Liver (tissue), 9 donors: Measurements from ENCODE around the gene ABLIM3. TPM values are rescaled to one million over a fixed set of nuclear protein-coding genes. Genes with fewer than 3 reads are reported as not detected.

Source experiments
- DNase-seq: peaks from one replicate; pipeline ENCODE4 v3.0.0-alpha.2; 2017; ENCODE audit warnings: low spot score
- H3K27ac ChIP-seq, 2 donors: one replicate each; pipeline ENCODE4 v1.7.0; 2013; ENCODE audit warnings: inconsistent platforms in 2 of 2, low read length in 2 of 2, control low read depth in 1 of 2, low read depth in 1 of 2, mild to moderate bottlenecking in 1 of 2
- H3K27me3 ChIP-seq, 4 donors: one replicate each; pipeline versions ENCODE4 v1.6.1 to v1.7.0; 2013; ENCODE audit warnings: low read length in 3 of 4, inconsistent platforms in 1 of 4, mild to moderate bottlenecking in 1 of 4, moderate library complexity in 1 of 4; ENCODE audit not compliant: control insufficient read depth in 4 of 4, insufficient read depth in 4 of 4
- H3K36me3 ChIP-seq, 4 donors: one replicate each; pipeline versions ENCODE4 v1.6.1 to v1.7.0; 2013; ENCODE audit warnings: low read length in 3 of 4, mild to moderate bottlenecking in 3 of 4, low read depth in 1 of 4, moderate library complexity in 1 of 4; ENCODE audit not compliant: control insufficient read depth in 4 of 4, insufficient read depth in 3 of 4
- H3K4me1 ChIP-seq, 4 donors: one replicate each; pipeline versions ENCODE4 v1.6.1 to v1.7.0; 2013; ENCODE audit warnings: low read length in 3 of 4, mild to moderate bottlenecking in 3 of 4, moderate library complexity in 1 of 4; ENCODE audit not compliant: control insufficient read depth in 4 of 4, insufficient read depth in 4 of 4
- H3K4me3 ChIP-seq, 3 donors: one replicate each; pipeline versions ENCODE4 v1.6.1 to v1.7.0; 2013; ENCODE audit warnings: low read length in 3 of 3, control low read depth in 1 of 3, low read depth in 1 of 3, mild to moderate bottlenecking in 1 of 3
- H3K9ac ChIP-seq, 2 donors: one replicate each; pipeline ENCODE4 v1.7.0; 2013; ENCODE audit warnings: low read length in 2 of 2, mild to moderate bottlenecking in 2 of 2, moderate library complexity in 2 of 2, control low read depth in 1 of 2, low read depth in 1 of 2
- H3K9me3 ChIP-seq, 4 donors: one replicate each; pipeline versions ENCODE4 v1.6.1 to v1.7.0; 2013; ENCODE audit warnings: low read length in 3 of 4; ENCODE audit not compliant: control insufficient read depth in 4 of 4
- ATF3 ChIP-seq: IDR thresholded peaks from 2 replicates; pipeline ENCODE4 v1.6.1; 2016; ENCODE audit warnings: antibody characterized with exemption
- CTCF ChIP-seq: fragments of 150-350 bp; IDR thresholded peaks from 2 replicates; pipeline ENCODE4 v1.5.1; 2017; ENCODE audit warnings: improper control_type of control experiment, low read depth, low read length; ENCODE audit not compliant: missing input control
- EGR1 ChIP-seq, 2 donors: IDR thresholded peaks; 2 replicates each; pipeline ENCODE4 v1.6.1; 2016 to 2018; ENCODE audit warnings: antibody characterized with exemption in 2 of 2, low read depth in 2 of 2
- FOXA1 ChIP-seq: IDR thresholded peaks from 2 replicates; pipeline ENCODE4 v1.6.1; 2016; ENCODE audit warnings: antibody characterized with exemption
- FOXA2 ChIP-seq: IDR thresholded peaks from 2 replicates; pipeline ENCODE4 v1.6.1; 2016; ENCODE audit warnings: antibody characterized with exemption
- GABPA ChIP-seq, 2 donors: IDR thresholded peaks in 1 of 2; conservative IDR thresholded peaks in 1 of 2; 2 replicates each; pipeline ENCODE4 v1.6.1; 2016; ENCODE audit warnings: antibody characterized with exemption in 2 of 2, mild to moderate bottlenecking in 1 of 2, moderate library complexity in 1 of 2
- HNF4A ChIP-seq, 2 donors: conservative IDR thresholded peaks; 2 replicates each; pipeline ENCODE4 v1.6.1; 2016; ENCODE audit warnings: antibody characterized with exemption in 2 of 2, mild to moderate bottlenecking in 2 of 2
- HNF4G ChIP-seq: IDR thresholded peaks from 2 replicates; pipeline ENCODE4 v1.6.1; 2016; ENCODE audit warnings: antibody characterized with exemption
- JUND ChIP-seq, 2 donors: IDR thresholded peaks; 2 replicates each; pipeline ENCODE4 v1.6.1; 2016; ENCODE audit warnings: antibody characterized with exemption in 2 of 2
- RAD21 ChIP-seq, 2 donors: IDR thresholded peaks; 2 replicates each; pipeline ENCODE4 v1.6.1; 2016; ENCODE audit warnings: antibody characterized with exemption in 2 of 2, mild to moderate bottlenecking in 2 of 2
- REST ChIP-seq: IDR thresholded peaks from 2 replicates; pipeline ENCODE4 v1.6.1; 2016; ENCODE audit warnings: antibody characterized with exemption, mild to moderate bottlenecking
- RXRA ChIP-seq, 2 donors: IDR thresholded peaks; 2 replicates each; pipeline ENCODE4 v1.6.1; 2017 to 2018; ENCODE audit warnings: antibody characterized with exemption in 2 of 2, mild to moderate bottlenecking in 1 of 2
- SP1 ChIP-seq: IDR thresholded peaks from 2 replicates; pipeline ENCODE4 v1.6.1; 2018; ENCODE audit warnings: antibody characterized with exemption, mild to moderate bottlenecking
- TAF1 ChIP-seq: conservative IDR thresholded peaks from 2 replicates; pipeline ENCODE4 v1.6.1; 2016; ENCODE audit warnings: antibody characterized with exemption, mild to moderate bottlenecking
- YY1 ChIP-seq: IDR thresholded peaks from 2 replicates; pipeline ENCODE4 v1.6.1; 2016; ENCODE audit warnings: antibody characterized with exemption, mild to moderate bottlenecking
- WGBS: extraction: QIAGEN DNeasy Blood & Tissue Kit; methylation state at CpG from one replicate; pipeline ENCODE4 v1.1.7; 2013; 5-methylcytosine and 5-hydroxymethylcytosine counted together
- polyA plus RNA-seq, 2 donors: library from polyadenylated mRNA; stranded (reverse) in 1 of 2; unstranded in 1 of 2; fragments of 200-250 nt in 1 of 2; fragments of >200 nt in 1 of 2; fragmentation: Nextera tagmentation in 1 of 2; extraction: Ambion mirVana in 1 of 2; gene quantifications; one replicate each; pipeline versions ENCODE4 v1.2.1 to v1.2.3, GENCODE V29; 2013 to 2015
- total RNA-seq, 2 donors: library from RNA; depleted of rRNA; stranded (reverse); fragments of >200 nt; gene quantifications; one replicate each; pipeline ENCODE4 v1.2.3, GENCODE V29; 2014
- TF ChIP-seq, protein P1 (sequence below): IDR thresholded peaks from 2 replicates; pipeline ENCODE4 v1.6.1; 2016; ENCODE audit warnings: antibody characterized with exemption
- donor health status: healthy.
- donor health status: healthy.
- donor health status: healthy.
- donor health status: healthy.
- donor health status: healthy.

Gene ABLIM3
- total and polyA plus RNA-seq, 4 donors: 6.8 to 131 (median 43.1) TPM

GRCh38 chr5:149212198-149212951, 71.1 kb downstream of the ABLIM3 start:
- H3K9me3 ChIP-seq: no peaks in the 10 kb centered on the region
- TF ChIP-seq FOXA1 (no peak), FOXA2 (no peak), CTCF (no peak), JUND (IDR thresholded peaks at IDR 0.05) (no peak), HNF4A (conservative IDR thresholded peaks at IDR 0.05) (no peak), YY1 (no peak), RAD21 (IDR thresholded peaks at IDR 0.05) (no peak), TAF1 (no peak), RXRA (IDR thresholded peaks at IDR 0.05) (no peak), GABPA (IDR thresholded peaks at IDR 0.05 in 1 of 2, conservative IDR thresholded peaks at IDR 0.05 in 1 of 2) (no peak), SP1 (no peak), REST (no peak)
- TF ChIP-seq, protein P1, sequence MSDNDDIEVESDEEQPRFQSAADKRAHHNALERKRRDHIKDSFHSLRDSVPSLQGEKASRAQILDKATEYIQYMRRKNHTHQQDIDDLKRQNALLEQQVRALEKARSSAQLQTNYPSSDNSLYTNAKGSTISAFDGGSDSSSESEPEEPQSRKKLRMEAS: no peak
- no peak for DNase-seq
- H3K27ac ChIP-seq: no peak overlapping the region
- no peak overlapping the region for H3K4me3 ChIP-seq
- 82% methylated on average over 7 of the region's 7 CpGs for WGBS
- peaks cover 11 to 83% (median 57%) of the 10 kb centered on the region in 4 donors for H3K36me3 ChIP-seq
- no peak overlapping the region for H3K9ac ChIP-seq
- no peaks in the 10 kb centered on the region for H3K27me3 ChIP-seq
- H3K4me1 ChIP-seq: no peaks in the 10 kb centered on the region

DNA sequence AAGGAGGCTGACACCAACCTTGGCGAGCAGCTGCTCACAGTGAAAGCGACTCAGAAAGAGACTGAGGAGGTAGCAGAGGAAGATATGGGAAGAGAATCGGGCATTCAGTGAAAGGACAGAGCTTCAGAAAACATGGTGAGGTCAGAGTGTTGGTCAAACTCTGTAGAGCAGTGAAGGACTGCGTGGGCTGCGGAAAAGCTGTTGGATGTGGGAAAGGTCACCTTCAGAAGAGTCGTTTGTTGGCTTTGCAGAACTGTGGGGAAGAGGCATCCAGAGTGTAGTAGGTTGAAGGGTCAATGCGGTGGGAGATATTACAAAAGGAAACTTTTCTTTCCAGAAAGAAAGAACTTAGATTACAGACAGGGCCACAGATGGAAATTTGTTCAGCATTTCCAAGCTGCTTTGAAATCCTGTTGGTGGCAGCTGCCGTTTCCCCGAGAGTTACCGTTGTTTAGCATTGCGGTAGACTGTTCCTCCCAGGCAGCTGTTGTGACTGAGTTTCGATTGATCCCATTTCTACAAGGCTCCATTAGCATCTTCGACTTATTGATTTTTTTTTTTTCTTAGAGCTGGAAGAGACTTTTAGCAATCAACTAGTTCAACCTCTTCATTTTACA, 72.1 kb downstream of the ABLIM3 start:
- Histone ChIP-seq H3K9ac (no peak overlapping the region), H3K36me3 (peaks cover 14 to 83% (median 62%) of the 10 kb centered on the region in 4 donors), H3K4me3 (no peak overlapping the region), H3K27me3 (no peaks in the 10 kb centered on the region), H3K27ac (no peak overlapping the region), H3K4me1 (no peaks in the 10 kb centered on the region), H3K9me3 (no peaks in the 10 kb centered on the region)
- DNase-seq: no peak
- 94% methylated on average over 13 of the region's 13 CpGs for WGBS
- TF ChIP-seq JUND (IDR thresholded peaks at IDR 0.05) (no peak), FOXA1 (no peak), REST (no peak), RAD21 (IDR thresholded peaks at IDR 0.05) (no peak), YY1 (no peak), EGR1 (IDR thresholded peaks at IDR 0.05; ENCODE audit: low read depth in 2 of 2) (no peak), RXRA (IDR thresholded peaks at IDR 0.05) (no peak), CTCF (no peak), GABPA (IDR thresholded peaks at IDR 0.05 in 1 of 2, conservative IDR thresholded peaks at IDR 0.05 in 1 of 2) (no peak), HNF4A (conservative IDR thresholded peaks at IDR 0.05) (no peak), FOXA2 (no peak), SP1 (no peak), HNF4G (no peak), ATF3 (no peak)
- TF ChIP-seq, protein P1: no peak
